H1 (cell line): ENCODE data around the gene AP4B1. TPM values are rescaled to one million over a fixed set of nuclear protein-coding genes. Genes with fewer than 3 reads are reported as not detected.

Experiments used
- CTCF ChIA-PET: fragments of 300-600 bp; sonication (Branson Sonifier 250); formaldehyde crosslinking; loops from one replicate; lab custom pipeline; 2021; ENCODE audit not compliant: partially characterized antibody; lab: Charles Lee
- POLR2A ChIA-PET: fragments of 300-600 bp; sonication (Branson Sonifier 250); formaldehyde crosslinking; loops from one replicate; lab custom pipeline; 2021; ENCODE audit warnings: inconsistent platforms; ENCODE audit not compliant: partially characterized antibody; lab: Charles Lee
- DNase-seq, 2 experiments: peaks; one replicate each; pipeline versions ENCODE4 v3.0.0 to v3.0.0-alpha.2; 2010 to 2022; ENCODE audit warnings: low spot score in 2 of 2, low read depth in 1 of 2, mixed read lengths in 1 of 2
- FAIRE-seq: peaks from 2 replicates; lab custom pipeline; 2011; peaks lifted over from hg19 to GRCh38; lab: Jason Lieb, UNC
- H2AFZ ChIP-seq: 2 replicates; pipeline ENCODE4 v1.8.1; 2012; ENCODE audit warnings: low read length, inconsistent platforms
- H2AK5ac ChIP-seq: 2 replicates; pipeline ENCODE4 v1.6.1; 2013; ENCODE audit warnings: low read depth, low read length
- H2BK120ac ChIP-seq: replicated peaks from 2 replicates; pipeline ENCODE3; 2013; ENCODE audit warnings: low read depth, low read length, inconsistent platforms
- H2BK12ac ChIP-seq: 2 replicates; pipeline ENCODE4 v1.6.1; 2013; ENCODE audit warnings: low read depth, low read length
- H2BK15ac ChIP-seq: 2 replicates; pipeline ENCODE4 v1.6.1; 2013; ENCODE audit warnings: low read length
- H2BK20ac ChIP-seq: 2 replicates; pipeline ENCODE4 v1.6.1; 2013; ENCODE audit warnings: low read length
- H2BK5ac ChIP-seq: 2 replicates; pipeline ENCODE4 v1.6.1; 2013; ENCODE audit warnings: low read depth, low read length
- H3K14ac ChIP-seq: 2 replicates; pipeline ENCODE4 v1.6.1; 2013; ENCODE audit warnings: inconsistent platforms; ENCODE audit not compliant: insufficient read length
- H3K18ac ChIP-seq: 2 replicates; pipeline ENCODE4 v1.6.1; 2013; ENCODE audit warnings: low read length; ENCODE audit errors: extremely low read depth
- H3K23ac ChIP-seq: 2 replicates; pipeline ENCODE4 v1.6.1; 2013; ENCODE audit warnings: inconsistent platforms; ENCODE audit not compliant: insufficient read length
- H3K23me2 ChIP-seq: 2 replicates; pipeline ENCODE4 v1.6.1; 2013; ENCODE audit warnings: low read depth, low read length
- H3K27ac ChIP-seq: 2 replicates; pipeline ENCODE4 v1.6.1; 2011; ENCODE audit warnings: low read depth, low read length, inconsistent platforms
- H3K27me3 ChIP-seq, 4 experiments: replicated peaks in 1 of 4; 1 replicate in 1 of 4; 2 replicates in 3 of 4; pipeline versions ENCODE4 v1.6.1 to v1.8.1; 2011 to 2013; ENCODE audit warnings: low read length in 3 of 4, mild to moderate bottlenecking in 3 of 4, inconsistent platforms in 2 of 4, mixed read lengths in 2 of 4, moderate library complexity in 1 of 4; ENCODE audit not compliant: control insufficient read depth in 3 of 4, insufficient read depth in 3 of 4; ENCODE audit errors: extremely low read depth in 1 of 4
- H3K36me3 ChIP-seq, 4 experiments: 2 replicates each; pipeline versions ENCODE4 v1.6.1 to v1.8.1; 2011 to 2013; ENCODE audit warnings: mild to moderate bottlenecking in 4 of 4, low read length in 3 of 4, moderate library complexity in 2 of 4, control low read depth in 1 of 4, inconsistent platforms in 1 of 4; ENCODE audit not compliant: insufficient read depth in 4 of 4, control insufficient read depth in 2 of 4
- H3K4ac ChIP-seq: replicated peaks from 2 replicates; pipeline ENCODE3; 2013; ENCODE audit warnings: low read length, low read depth, mixed read lengths, inconsistent platforms; ENCODE audit not compliant: insufficient read length
- H3K4me1 ChIP-seq, 4 experiments: replicated peaks in 1 of 4; 1 replicate in 1 of 4; 2 replicates in 3 of 4; pipeline versions ENCODE4 v1.6.1 to v1.8.1; 2011 to 2013; ENCODE audit warnings: low read length in 3 of 4, inconsistent platforms in 2 of 4, mixed read lengths in 1 of 4; ENCODE audit not compliant: insufficient read depth in 4 of 4, control insufficient read depth in 3 of 4
- H3K4me2 ChIP-seq, 2 experiments: 2 replicates each; pipeline versions ENCODE4 v1.6.1 to v1.8.1; 2011 to 2013; ENCODE audit warnings: low read depth in 2 of 2, low read length in 2 of 2, control low read depth in 1 of 2, inconsistent platforms in 1 of 2, mild to moderate bottlenecking in 1 of 2; ENCODE audit not compliant: insufficient read depth in 1 of 2
- H3K4me3 ChIP-seq, 4 experiments: fragments of 200-600, 300-600 bp in 1 of 4; sonication (generic), shearing (Covaris generic), sonication (Bioruptor Twin) in 1 of 4; 2 replicates each; pipeline versions ENCODE4 v1.5.1 to v1.8.1; 2011 to 2016; ENCODE audit warnings: low read length in 4 of 4, low read depth in 3 of 4, control low read depth in 2 of 4, inconsistent platforms in 2 of 4, mild to moderate bottlenecking in 2 of 4, mixed read lengths in 1 of 4, moderate library complexity in 1 of 4; ENCODE audit not compliant: insufficient read depth in 2 of 4; ENCODE audit errors: extremely low read depth in 1 of 4
- H3K56ac ChIP-seq: replicated peaks from 2 replicates; pipeline ENCODE3; 2013; ENCODE audit warnings: low read depth, mild to moderate bottlenecking, mixed read lengths, low read length, inconsistent platforms; ENCODE audit not compliant: insufficient read length
- H3K79me1 ChIP-seq: 2 replicates; pipeline ENCODE4 v1.6.1; 2013; ENCODE audit warnings: low read depth, low read length, control low read depth
- H3K79me2 ChIP-seq, 2 experiments: 2 replicates each; pipeline versions ENCODE4 v1.6.1 to v1.8.1; 2012 to 2013; ENCODE audit warnings: low read length in 2 of 2, mild to moderate bottlenecking in 2 of 2, inconsistent platforms in 1 of 2; ENCODE audit not compliant: insufficient read depth in 2 of 2, control insufficient read depth in 1 of 2
- H3K9ac ChIP-seq, 4 experiments: replicated peaks in 1 of 4; 1 replicate in 1 of 4; 2 replicates in 3 of 4; pipeline versions ENCODE4 v1.6.1 to v1.8.1; 2011 to 2013; ENCODE audit warnings: low read depth in 3 of 4, low read length in 3 of 4, control low read depth in 2 of 4, mild to moderate bottlenecking in 2 of 4, moderate library complexity in 2 of 4, inconsistent platforms in 1 of 4; ENCODE audit errors: extremely low read depth in 1 of 4
- H3K9me3 ChIP-seq, 2 experiments: 2 replicates each; pipeline versions ENCODE4 v1.6.1 to v1.8.1; 2012 to 2013; ENCODE audit warnings: mild to moderate bottlenecking in 2 of 2, moderate library complexity in 2 of 2, control low read depth in 1 of 2, inconsistent platforms in 1 of 2, low read depth in 1 of 2, low read length in 1 of 2, mixed read lengths in 1 of 2; ENCODE audit not compliant: insufficient read depth in 2 of 2
- H4K20me1 ChIP-seq, 2 experiments: replicated peaks in 1 of 2; 2 replicates each; pipeline versions ENCODE3 to v1.8.1; 2011 to 2013; ENCODE audit warnings: inconsistent platforms in 2 of 2, low read length in 2 of 2, mild to moderate bottlenecking in 1 of 2; ENCODE audit not compliant: insufficient read depth in 2 of 2, control insufficient read depth in 1 of 2
- H4K5ac ChIP-seq: 2 replicates; pipeline ENCODE4 v1.6.1; 2013; ENCODE audit warnings: low read length, low read depth, mixed read lengths, inconsistent platforms; ENCODE audit not compliant: insufficient read length
- H4K8ac ChIP-seq: 2 replicates; pipeline ENCODE4 v1.8.0; 2013; ENCODE audit warnings: mild to moderate bottlenecking, moderate library complexity, low read length, inconsistent platforms; ENCODE audit not compliant: insufficient read depth; ENCODE audit errors: extremely low read depth
- H4K91ac ChIP-seq: replicated peaks from 2 replicates; pipeline ENCODE3; 2013; ENCODE audit warnings: low read length, mixed read lengths, inconsistent platforms; ENCODE audit not compliant: insufficient read length
- ATF3 ChIP-seq: IDR thresholded peaks from 2 replicates; pipeline ENCODE4 v1.6.1; 2011; ENCODE audit warnings: low read depth, mild to moderate bottlenecking, low read length; ENCODE audit not compliant: insufficient read depth
- CBX5 ChIP-seq: fragments of 300-800, 300-1000 bp; sonication (generic); IDR thresholded peaks from 2 replicates; pipeline ENCODE4 v1.7.1; 2016; ENCODE audit warnings: antibody characterized with exemption, low read length, low read depth
- CEBPB ChIP-seq: IDR thresholded peaks from 2 replicates; pipeline ENCODE4 v1.6.1; 2012; ENCODE audit warnings: low read depth, low read length
- CREB1 ChIP-seq: IDR thresholded peaks from 2 replicates; pipeline ENCODE4 v1.6.1; 2012; ENCODE audit warnings: inconsistent platforms
- EP300 ChIP-seq, 2 experiments: IDR thresholded peaks; 1 replicate in 1 of 2; 2 replicates in 1 of 2; pipeline ENCODE4 v1.6.1; 2011 to 2012; ENCODE audit warnings: low read depth in 2 of 2, low read length in 2 of 2, mild to moderate bottlenecking in 2 of 2, borderline replicate concordance in 1 of 2, inconsistent platforms in 1 of 2, moderate library complexity in 1 of 2
- KDM4A ChIP-seq: IDR thresholded peaks from one replicate; pipeline ENCODE4 v1.7.1; 2012; ENCODE audit warnings: low read depth, mild to moderate bottlenecking, moderate library complexity, low read length, inconsistent platforms; ENCODE audit not compliant: severe bottlenecking
- NRF1 ChIP-seq: IDR thresholded peaks from 2 replicates; pipeline ENCODE4 v1.6.1; 2011; ENCODE audit warnings: mild to moderate bottlenecking, low read depth, low read length, improper control_type of control experiment
- POLR2AphosphoS5 ChIP-seq: IDR thresholded peaks from 2 replicates; pipeline ENCODE4 v1.6.1; 2011; ENCODE audit warnings: low read depth, low read length
- SAP30 ChIP-seq: fragments of 300-600 bp; sonication (generic); IDR thresholded peaks from 2 replicates; pipeline ENCODE4 v1.7.1; 2012; ENCODE audit warnings: low read length, moderate library complexity, mild to moderate bottlenecking, inconsistent platforms; ENCODE audit not compliant: insufficient read depth, insufficient replicate concordance
- TAF1 ChIP-seq: IDR thresholded peaks from 2 replicates; pipeline ENCODE4 v1.6.1; 2011; ENCODE audit warnings: mild to moderate bottlenecking, low read depth, low read length
- ZNF274 ChIP-seq: IDR thresholded peaks from 2 replicates; pipeline ENCODE4 v1.7.0; 2012; ENCODE audit warnings: low read length, borderline replicate concordance; ENCODE audit errors: extremely low read depth
- WGBS, 2 experiments: shearing (Covaris generic) in 1 of 2; methylation state at CpG; one replicate each; pipeline versions ENCODE4 v1.1.6 to v1.1.7; 2013 to 2015; ENCODE audit warnings: low lambda C conversion rate in 2 of 2, mixed read lengths in 2 of 2, inconsistent platforms in 1 of 2, low coverage in 1 of 2, missing lambda C conversion rate in 1 of 2; ENCODE audit not compliant: insufficient replicate concordance in 2 of 2, insufficient coverage in 1 of 2, insufficient read length in 1 of 2; ENCODE audit errors: extremely low coverage in 1 of 2, missing lambda C conversion rate in 1 of 2; 5-methylcytosine and 5-hydroxymethylcytosine counted together
- polyA plus RNA-seq, 7 experiments: library from polyadenylated mRNA; depleted of rRNA in 3 of 7; stranded (reverse) in 5 of 7; unstranded in 2 of 7; fragments of >200 nt in 5 of 7; fragments of 200-250 nt in 2 of 7; gene quantifications; 1 replicate in 5 of 7; 2 replicates in 1 of 7; 4 replicates in 1 of 7; pipeline versions ENCODE4 v1.2.1 to v1.2.3, GENCODE V29; 2011 to 2013; ENCODE audit warnings: missing spikeins in 2 of 7, mixed read lengths in 2 of 7
- total RNA-seq: library from RNA; stranded (reverse); fragmentation: NEBNext Ultra II Directional; extraction: Animal tissue kit (Norgen Biotek cat#: 25700); gene quantifications from 2 replicates; pipeline ENCODE4 v1.2.1, GENCODE V29; 2021

The AP4B1 gene
- total and polyA plus RNA-seq, 2 of the 8 experiments (the other 6 are each of a cell fraction or from before 2014, with no cell fraction given): 8.9 to 9.0 TPM

GRCh38 chr1:113940365-113941244 lies 36.0 kb upstream of the AP4B1 start:
- no peak overlapping the region; the same call in 1 of the 2 replicates for H4K8ac ChIP-seq
- H3K4me1 ChIP-seq: peaks cover 0 to 3% (median 0%) of the 10 kb centered on the region in 4 experiments; a peak in 3 of 7 replicates
- no peak overlapping the region for H3K4me2 ChIP-seq
- H4K91ac ChIP-seq: no peak overlapping the region
- H2BK20ac ChIP-seq: no peak overlapping the region
- peaks cover 5 to 22% (median 6%) of the 10 kb centered on the region in 4 experiments for H3K36me3 ChIP-seq
- no peak overlapping the region for H2BK12ac ChIP-seq
- H3K79me1 ChIP-seq: peaks cover 2% of the 10 kb centered on the region
- H3K4me3 ChIP-seq: no peak overlapping the region
- no peak overlapping the region for H3K4ac ChIP-seq
- H3K27me3 ChIP-seq: no peaks in the 10 kb centered on the region
- CTCF ChIA-PET: interaction anchor here (0.9 to 1.3 kb wide), 6 partner anchors 8 to 347 kb away, joined by 3 to 4 read pairs (median 4); no protein-coding TSS in a partner anchor
- no peak overlapping the region for H2BK5ac ChIP-seq
- no peaks in the 10 kb centered on the region for H3K23me2 ChIP-seq
- H3K14ac ChIP-seq: no peak overlapping the region
- DNase-seq (no peak), FAIRE-seq (no peak)
- H3K9ac ChIP-seq: no peak overlapping the region; a peak in 1 of 7 replicates
- POLR2A ChIA-PET: interaction anchor here (3.7 kb wide), 1 partner anchor 10 kb away, joined by 15 read pairs; no protein-coding TSS in a partner anchor
- H3K79me2 ChIP-seq: peaks cover 7 to 59% of the 10 kb centered on the region in 2 experiments
- no peak overlapping the region for H3K27ac ChIP-seq
- WGBS, 2 experiments: 89% methylated on average over 16 of the region's 16 CpGs; no CpG with 5 or more reads in 1 of the 2 experiments
- H2BK120ac ChIP-seq: no peak overlapping the region
- no peak overlapping the region for H2BK15ac ChIP-seq
- peaks cover 1 to 9% of the 10 kb centered on the region in 2 experiments for H4K20me1 ChIP-seq
- no peak overlapping the region for H3K56ac ChIP-seq
- no peak overlapping the region for H3K18ac ChIP-seq
- no peak overlapping the region for H2AFZ ChIP-seq
- H4K5ac ChIP-seq: no peak overlapping the region
- H2AK5ac ChIP-seq: no peak overlapping the region
- H3K23ac ChIP-seq: no peak overlapping the region
- H3K9me3 ChIP-seq: no peaks in the 10 kb centered on the region
- TF ChIP-seq ZNF274 (no peak), NRF1 (no peak), ATF3 (no peak), KDM4A (no peak), TAF1 (no peak), CREB1 (no peak), CEBPB (no peak), SAP30 (no peak), POLR2AphosphoS5 (no peak), EP300 (IDR thresholded peaks at IDR 0.05; ENCODE audit: borderline replicate concordance in 1 of 2, low read depth in 2 of 2, low read length in 2 of 2) (no peak), CBX5 (no peak)
